Kidney capillary endothelial cell (primary cell): ENCODE results near the gene PIK3CD.

Experiments
- DNase-seq: peaks from one replicate; pipeline ENCODE4 v3.0.0-alpha.2; 2018; ENCODE audit warnings: low spot score

Gene PIK3CD

DNA sequence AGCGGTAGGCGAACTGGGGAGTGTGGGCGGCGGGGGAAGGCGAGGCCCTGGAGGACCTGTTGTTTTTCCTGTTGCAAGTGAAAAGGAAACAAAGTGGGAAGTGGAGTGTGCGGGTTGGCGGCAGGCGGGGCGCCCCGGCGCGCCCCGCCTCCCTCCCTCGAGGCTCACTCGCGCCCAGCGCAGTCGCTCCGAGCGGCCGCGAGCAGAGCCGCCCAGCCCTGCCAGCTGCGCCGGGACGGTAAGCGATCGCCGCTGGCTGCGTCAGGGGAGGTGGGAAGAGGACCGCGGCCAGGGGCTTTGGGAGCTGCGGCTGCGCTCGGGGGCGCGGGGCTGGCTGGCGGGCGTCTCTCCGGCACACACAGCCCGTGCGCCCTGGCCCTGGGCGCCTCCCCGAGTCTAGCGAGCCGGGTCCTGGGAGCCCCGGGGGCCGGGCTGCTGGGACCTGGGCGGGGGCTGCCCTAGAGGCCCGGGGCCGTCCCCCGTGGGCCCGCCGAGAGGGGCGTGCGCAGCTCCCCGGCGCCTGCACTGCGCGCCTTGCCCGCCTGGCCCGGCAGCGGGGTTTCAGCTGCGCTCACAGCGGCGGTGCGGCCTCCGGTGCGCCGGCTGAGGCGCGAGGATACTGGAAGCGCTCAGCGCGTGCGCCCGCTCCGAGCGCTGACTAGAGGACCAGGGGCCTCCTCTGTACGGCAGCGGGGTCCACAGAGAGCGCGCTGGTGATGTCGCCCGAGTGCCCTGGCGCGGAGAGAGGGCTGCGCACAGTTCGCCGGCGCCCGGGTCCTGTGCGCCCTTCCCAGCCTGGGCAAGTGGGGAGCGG is at the start of gene PIK3CD:
PIK3CD (plus strand) TSS at position 167 of the 814 bp plus-strand sequence. CDS start 58,725 bp downstream, outside the sequence.
- peak; percentile 11 for DNase-seq

DNA sequence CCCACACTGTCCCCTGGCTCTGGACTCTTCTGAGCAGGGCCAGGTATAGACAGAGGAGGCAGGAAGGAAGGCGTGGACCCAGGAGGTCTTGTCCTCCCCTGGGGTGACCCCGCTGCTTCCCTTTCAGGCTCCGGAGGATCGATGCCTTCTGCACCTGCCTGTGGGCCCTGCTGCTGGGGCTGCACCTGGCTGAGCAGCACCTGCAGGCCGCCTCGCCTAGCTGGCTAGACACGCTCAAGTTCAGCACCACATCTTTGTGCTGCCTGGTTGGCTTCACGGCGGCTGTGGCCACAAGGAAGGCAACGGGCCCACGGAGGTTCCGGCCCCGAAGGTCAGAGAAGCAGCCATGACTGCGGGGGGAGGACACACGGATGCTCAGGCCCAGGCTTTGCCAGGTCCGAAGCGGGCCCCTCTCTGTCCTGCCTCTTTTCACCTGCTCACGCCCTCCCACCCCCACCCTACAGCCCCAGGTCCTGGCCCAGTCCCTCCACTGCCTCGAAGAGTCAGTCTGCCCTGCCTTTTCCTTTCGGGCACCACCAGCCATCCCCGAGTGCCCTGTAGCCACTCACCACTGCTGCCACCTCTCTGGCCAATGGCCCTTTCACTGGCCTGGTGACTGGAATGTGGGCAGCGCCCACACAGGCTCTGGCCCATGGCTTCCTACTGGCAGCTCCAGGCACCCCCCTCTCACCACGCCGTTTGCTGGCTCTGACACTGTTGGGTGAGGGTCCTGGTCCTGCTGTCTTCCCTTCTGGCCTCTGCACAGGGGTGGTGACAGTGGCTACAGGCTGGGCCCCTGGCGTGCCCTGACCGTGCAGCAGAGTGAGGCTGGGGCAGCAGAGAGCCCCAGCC is 49.4 kb upstream of the PIK3CD start:
- DNase-seq = no peak

DNA sequence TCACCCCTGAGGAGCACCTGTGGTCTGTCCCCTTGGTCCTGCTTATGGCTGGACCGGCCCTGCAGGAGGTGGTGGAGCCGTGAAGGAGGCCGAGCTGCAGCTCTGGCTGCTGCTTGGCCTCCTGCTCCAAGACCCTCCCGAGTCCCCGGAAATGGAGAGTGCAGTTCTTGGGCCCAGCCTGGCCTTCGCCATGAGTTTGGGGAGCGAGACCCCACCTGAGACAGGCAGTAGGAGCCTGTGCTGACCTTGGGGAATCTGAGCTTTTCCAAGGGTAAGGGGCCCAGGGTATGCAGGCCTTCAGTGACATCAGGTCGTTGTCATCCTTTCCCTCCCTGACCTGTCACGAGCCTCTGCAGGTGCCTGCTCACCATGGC is 48.8 kb upstream of the PIK3CD start:
- no peak for DNase-seq

DNA sequence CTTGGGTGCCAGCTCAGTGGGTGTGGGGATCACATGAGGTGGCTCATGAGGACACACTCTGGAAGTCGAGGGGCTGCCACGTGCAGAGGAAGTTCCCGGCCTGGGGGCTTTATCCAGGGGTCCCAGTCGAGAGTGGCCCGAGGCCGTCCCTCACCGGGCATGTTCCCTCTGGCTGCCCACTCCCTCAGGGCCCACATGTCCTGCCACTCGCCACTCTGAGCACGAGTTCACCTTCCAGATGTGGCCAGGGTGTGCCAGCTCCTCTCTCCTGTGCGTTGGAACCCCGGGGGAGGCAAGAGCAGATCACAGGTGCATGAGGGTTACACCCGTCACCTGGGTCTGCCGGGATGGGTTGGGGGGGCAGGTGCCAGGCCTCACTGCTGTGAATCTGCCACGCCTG is 48.2 kb upstream of the PIK3CD start:
- no peak for DNase-seq

DNA sequence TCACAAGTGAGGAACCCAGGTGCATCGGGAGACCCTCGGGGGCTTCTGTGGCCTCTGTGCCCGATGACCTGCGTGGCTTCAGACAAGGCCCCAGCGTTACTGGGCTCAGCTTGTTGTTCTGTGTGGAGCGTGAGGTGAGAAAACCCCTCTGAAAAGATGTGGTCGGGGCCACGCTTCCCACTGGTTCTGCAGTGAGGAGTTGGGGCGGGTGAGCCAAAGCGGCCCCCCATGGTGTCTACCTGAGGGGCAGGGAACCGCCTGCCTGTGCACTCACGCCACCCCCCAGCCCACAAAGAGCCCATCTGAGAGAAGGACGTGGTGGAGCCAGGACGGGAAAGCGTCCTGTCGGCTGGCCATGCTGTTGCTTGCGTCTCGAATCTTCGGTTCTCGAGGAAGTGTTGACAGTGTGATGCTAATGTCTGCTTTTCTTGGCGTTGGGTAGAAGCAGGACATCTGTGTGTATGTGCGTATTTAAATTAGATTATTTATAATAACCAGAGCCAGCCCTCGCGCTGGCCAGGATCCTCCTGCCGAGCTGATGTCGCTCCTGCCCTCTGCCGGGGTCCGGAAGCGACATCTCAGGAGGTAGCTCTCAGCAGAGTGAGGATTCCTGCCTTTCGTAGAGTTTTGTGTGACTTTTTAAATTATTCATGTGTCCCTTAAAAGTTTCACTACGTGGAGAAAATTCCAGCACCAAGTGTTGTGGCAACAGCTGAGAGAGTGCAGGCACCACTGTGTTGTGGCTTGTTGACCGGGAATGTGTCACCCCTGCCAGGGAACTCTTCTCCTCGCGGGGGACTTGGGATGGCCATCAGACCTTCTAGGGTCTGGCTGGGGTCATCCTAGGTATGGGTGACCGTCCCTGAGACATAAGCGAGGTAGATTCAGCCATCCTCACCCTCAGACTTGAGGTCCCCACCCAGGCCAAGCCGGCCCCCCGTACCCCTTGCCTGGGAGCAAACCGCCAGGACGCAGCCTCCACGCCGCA is 47.5 kb upstream of the PIK3CD start:
- no peak for DNase-seq

DNA sequence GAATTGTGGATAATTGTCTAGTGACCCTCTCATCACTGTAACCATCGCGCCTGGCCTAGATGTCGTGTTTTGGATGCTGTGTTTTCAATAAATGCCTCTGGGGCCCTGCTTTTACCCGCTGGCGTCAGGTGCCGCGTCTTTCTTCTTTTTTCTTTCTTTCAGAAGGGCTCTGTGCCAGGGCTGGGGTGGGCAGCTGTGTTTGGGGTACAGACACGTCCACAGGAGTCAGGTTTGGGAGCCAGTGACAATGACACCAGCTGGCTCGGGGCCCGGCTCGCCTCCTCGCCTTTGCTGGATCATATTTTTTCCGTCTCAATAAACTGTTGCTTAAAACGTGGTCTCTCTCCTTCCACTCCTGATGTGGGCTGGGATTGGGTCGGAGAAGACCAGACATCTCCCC is 46.7 kb upstream of the PIK3CD start:
- DNase-seq = no peak

DNA sequence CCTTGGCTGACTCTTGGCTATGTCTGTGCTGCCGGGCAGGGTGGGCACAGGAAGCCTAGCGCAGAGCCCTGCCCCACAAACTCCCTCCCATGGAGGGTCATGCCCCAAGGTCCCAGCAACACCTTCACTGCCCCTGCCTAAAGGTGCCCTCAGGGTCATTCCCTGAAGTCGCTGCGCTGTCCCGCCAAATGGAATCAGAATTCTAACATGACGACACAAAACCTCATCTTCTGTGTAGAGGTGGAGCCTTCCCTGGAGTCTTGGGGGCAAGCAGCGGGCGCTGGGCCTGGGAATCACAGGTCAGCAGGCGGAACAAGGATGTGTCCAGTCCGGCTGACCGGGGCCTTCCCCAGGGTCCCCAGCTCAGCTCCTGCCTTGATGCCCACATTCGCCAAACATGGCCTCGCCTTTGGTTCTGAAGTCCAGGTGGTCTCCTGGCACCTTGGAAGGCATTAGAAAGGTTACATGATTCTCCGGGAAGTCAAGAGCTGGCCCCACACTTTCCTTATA is 45.5 kb upstream of the PIK3CD start:
- no peak for DNase-seq

DNA sequence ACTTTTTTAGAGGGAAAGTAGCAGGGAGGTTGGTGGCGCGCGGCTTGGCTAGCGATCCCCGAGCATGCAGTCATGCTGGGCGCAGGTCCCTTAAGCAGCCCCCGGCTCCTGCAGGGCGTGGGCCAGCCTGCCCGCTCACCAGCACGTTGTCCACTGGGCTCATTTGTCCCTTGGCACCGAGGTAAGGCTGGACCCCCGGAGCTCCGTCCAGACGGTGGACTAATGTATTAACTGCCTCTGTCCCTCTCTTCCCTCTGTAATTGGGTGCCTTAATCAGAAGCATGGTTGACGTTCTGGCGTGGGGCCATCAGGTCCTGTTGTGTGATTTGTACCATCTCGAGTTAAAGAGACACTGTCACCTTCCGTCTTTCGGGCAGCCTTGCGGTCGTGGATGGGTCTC is 45.1 kb upstream of the PIK3CD start:
- no peak for DNase-seq

DNA sequence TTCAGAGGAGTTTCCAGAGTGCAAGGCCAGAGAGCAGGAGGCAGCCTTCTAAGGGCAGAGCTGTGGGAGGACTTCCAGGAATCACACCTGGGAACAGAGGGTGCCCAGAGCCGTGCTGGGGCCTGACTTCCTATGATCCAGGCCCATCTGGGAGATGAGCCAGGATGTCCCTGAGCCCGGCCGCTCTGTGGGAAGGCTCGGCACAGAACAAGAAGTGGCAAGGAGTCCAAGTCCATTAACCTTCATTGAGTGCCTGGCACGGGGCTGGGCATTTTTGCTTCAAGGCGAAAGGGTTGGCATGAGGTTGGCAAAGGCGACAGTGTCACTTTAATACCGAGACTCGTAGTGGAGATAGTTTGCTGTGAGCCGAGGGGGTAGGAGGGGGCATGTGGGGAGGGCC is 44.6 kb upstream of the PIK3CD start:
- no peak for DNase-seq

DNA sequence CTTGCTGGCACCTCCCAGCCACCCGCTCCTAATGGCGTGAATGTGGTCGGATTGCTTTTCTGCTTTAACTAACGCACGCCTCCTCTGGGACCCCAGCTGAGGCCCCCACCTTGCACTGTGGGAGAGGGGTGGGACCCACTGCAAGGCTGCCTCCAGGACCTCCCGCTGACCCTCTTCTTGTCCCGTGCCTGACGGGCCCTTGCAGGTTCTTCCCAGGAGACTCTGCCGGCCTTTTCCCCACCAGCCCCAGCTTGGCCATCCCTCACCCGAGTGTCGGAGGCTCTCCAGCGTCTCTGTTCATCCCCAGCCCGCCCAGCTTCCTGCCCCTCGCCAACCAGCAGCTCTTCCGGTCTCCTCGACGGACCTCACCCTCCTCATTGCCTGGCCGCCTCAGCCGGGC is 44.2 kb upstream of the PIK3CD start:
- DNase-seq = no peak

DNA sequence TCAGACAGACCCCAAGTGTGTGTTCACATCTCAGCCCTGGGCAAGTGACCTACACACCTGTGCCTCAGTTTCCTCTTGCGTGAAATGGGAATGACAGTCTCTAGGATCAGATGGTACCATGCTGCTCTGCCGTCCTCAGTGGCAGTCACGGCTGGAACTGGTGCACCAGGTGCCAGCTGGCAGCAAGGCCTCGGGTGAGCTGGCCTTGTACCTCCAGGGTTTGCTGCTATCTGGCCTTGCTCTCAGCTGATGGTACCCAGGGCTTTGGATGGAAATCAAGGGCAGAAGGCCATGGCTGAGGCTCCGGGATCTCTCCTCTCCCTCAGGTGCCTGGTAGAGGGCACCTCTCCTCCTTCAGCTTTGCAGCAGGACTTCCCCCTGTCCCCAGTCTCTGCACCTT is 41.5 kb upstream of the PIK3CD start:
- DNase-seq = no peak

DNA sequence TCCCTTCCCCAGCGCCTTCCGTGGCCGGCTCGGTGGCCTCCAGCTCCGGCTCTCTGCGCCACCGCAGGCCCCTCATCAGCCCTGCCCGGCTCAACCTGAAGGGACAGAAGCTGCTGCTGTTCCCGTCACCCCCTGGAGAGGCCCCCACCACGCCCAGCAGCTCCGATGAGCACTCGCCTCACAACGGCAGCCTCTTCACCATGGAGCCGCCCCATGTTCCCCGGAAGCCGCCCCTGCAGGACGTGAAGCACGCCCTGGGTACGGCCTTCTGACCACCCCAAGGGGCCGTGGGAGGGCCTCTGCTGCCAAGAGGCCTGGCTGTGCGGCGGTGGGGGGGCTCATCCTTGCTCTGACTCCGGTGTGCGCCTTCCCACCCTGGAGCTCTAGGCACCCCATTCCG is 41.0 kb upstream of the PIK3CD start:
- DNase-seq = no peak

DNA sequence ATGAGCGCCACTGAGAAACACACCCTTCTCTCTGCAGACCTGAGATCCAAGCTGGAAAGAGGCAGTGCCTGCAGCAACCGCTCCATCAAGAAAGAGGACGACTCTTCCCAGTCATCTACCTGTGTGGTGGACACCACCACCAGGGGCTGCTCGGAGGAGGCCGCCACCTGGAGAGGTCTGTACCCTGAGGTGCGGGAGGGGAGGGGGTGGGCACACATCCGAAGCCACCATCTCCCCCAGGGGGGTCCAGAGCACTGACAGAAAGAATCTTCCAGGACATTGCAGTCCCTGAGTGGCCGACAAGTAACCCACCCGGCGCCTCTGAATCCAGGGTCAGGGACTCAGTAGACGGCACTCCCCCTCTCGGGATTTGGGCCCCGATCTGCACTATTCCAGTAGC is 39.8 kb upstream of the PIK3CD start:
- DNase-seq = no peak

DNA sequence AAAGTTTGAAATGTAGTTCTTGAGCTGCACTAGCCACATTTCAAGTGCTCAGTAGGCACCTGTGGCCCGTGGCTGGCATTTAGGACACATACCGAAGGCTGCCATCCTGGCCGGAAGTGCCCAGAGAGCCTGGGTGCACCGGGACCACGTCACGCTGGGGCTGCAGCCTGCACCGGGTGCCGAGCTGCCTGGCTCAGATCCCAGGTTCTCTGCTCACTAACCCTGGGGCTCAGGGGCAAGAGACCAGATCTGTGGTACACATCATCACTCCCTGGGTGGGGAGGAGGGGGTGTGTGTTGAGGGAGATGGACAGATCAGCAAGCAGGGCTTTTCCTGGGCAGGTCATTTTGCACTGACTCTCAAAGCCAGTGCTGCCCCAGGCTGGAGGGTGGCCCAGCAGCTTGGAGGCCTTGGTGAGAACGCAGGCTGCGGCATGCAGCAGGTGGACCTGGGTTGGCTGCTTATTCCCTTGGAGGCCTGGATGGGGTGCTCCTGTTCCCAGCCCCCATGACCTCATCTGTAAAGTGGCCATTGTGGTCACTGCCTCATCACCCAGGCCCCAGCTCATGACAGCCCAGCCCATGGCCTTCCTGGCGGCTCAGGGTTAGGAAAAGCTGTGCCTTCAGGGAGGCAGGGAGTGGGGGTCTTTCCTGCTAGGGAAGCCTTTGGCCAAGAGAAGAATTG is 39.2 kb upstream of the PIK3CD start:
- no peak for DNase-seq

DNA sequence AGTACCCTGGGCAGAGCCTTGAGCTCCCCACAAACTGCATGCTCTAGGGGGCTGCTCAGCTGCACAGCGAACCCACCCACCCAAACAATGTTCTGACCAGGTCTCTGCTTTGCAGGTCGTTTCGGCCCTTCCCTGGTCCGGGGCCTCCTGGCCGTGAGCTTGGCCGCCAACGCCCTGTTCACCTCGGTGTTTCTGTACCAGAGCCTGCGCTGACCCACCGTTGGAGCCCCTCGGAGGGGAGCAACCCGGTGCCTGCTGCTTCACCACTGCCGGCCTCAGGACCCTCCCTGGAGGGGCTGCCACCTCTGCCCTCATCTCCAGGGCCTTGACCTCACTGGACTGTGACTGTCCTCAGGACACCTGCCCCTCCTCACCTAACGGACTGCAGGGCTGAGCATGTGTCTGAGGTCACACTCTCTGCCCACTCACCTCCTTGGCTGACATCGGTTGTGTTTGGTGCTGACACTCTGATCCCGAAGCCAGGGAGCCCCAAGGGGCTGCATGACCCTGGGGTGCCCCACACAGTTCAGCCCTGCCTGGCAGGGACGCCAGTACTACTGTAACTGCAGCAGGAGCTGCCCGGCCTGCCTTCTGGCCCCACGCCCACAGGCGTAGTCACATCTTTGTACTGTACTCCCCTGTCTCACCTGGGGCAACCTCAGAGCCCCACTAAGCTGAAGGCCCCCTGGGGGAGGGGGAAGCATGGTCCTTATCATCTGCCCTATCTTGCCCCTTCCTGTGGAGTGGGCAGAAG is 38.5 kb upstream of the PIK3CD start:
- DNase-seq = no peak

DNA sequence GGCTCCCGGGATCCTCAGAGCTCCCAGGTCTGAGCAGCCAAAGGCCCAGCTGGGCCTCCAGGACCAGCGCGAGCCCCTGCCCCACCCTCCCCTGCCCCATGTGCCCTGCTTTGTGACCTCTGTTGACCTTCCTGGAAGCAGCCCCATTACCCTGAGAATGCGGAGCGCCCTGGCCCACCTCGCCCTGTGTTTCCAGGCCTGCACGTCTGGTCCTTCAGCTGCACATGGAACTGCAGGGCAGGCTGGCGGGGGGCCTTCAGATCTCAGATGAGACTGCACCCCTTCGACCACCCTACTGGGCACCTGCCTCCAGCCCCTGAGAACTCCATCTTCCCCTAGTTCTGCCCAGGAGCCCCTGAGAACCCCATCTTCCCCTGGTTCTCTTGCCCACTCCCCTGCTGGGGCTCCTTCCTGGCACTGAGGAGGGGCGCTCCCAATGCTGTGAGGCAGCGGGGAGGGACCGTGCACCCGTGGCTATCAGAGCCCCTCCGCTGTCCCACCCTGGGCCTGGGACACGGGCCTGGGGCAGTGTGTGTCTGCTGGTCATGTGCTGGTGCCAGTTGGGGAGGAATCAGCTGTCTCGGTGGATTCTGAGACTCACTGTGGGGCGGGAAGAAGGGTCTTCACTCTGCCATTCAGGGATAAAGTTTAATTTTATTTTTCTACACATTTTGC is 37.8 kb upstream of the PIK3CD start:
- DNase-seq = no peak

DNA sequence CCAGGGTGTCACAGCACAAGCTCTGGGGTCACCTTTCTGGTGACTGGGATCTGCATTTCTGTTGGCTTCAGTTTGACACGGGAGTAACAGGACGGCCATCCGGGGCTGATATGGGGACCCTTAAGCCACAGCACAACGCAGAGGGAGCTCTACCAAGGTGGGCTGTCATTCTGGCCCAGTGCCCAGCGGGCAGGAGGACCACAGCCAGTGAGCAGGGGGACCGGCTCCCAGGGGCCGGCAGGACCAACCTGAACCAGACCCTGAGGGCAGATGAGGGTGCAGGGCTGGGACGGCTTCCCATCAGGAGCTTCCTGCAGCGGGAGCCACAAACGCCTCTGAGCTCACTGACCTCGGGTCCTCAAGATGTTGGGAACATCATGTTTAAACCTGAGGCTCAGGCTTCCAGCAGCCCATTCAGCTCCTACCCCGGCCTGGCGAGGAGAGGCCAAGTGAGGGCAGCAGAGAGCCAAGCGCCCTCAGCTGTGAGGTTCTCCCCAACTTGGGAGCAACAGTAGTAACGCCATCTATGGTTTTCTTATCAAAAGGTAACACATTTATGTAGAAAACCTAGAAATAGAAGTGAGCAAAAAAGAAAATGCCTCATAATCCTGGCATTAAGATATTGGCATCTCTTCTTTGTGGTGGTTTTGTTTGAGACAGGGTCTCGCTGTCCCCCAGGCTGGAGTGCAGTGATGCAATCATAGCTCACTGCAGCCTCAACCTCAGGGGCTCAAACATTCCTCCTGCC is 36.0 kb upstream of the PIK3CD start:
- peak; percentile 23 for DNase-seq

DNA sequence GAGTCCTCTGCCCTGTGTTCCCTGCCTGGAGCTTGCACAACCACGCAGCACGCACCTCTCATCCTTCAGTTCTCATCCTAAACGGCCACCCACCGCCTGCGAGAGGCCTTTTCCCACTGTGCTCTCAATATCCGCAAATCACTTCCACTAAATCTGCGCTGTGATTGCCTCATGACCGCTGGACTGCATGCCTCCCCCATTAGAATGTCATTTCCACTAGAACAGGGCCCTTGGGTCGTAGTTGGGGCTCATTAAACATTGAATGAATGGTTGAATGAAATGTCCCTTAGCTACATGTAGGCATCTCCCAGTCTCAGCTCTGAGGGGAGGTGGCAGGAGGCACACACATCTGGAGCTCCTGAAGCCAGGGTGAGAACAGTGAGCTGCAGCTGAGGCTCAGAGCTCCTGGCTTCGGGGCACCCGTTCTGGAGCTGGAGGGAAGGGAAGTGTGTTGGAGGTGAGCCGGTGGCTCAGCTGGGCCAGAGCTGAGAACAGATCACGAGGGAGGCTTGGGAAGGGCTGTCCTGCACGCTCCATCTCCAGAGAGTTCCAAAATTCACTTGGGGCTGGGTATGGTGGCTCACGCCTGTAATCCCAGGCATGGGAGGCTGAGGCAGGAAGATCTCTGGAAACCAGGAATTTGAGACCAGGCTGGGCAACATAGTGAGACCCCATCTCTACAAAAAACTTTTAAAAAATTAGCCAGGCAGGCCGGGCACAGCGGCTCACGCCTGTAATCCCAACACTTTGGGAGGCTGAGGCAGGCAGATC is 32.4 kb upstream of the PIK3CD start:
- DNase-seq = no peak

DNA sequence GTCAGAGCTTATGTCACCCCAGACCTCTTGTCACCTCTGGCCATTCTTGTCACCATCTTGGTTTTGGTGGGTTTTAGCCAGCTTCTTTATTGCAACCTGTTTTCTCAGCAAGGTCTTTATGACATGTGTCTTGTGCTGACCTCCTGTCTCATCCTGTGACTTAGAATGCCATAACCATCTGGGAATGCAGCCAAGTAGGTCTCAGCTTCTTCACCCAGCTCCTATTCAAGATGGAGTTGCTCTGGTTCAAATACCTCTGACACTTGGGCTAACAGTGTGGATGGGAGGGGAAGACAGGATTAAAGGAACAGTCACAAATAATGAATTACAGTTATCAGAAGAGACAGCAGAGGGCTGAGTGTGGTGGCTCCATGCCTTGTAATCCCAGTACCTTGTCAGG is 30.5 kb upstream of the PIK3CD start:
- DNase-seq = no peak
